Epidermal melanocyte (primary cell): ENCODE results near the gene DEPDC5.

Source experiments
- DNase-seq: peaks from one replicate; pipeline ENCODE4 v3.0.0; 2011; ENCODE audit warnings: low spot score; ENCODE audit not compliant: insufficient read length

Gene DEPDC5

DNA sequence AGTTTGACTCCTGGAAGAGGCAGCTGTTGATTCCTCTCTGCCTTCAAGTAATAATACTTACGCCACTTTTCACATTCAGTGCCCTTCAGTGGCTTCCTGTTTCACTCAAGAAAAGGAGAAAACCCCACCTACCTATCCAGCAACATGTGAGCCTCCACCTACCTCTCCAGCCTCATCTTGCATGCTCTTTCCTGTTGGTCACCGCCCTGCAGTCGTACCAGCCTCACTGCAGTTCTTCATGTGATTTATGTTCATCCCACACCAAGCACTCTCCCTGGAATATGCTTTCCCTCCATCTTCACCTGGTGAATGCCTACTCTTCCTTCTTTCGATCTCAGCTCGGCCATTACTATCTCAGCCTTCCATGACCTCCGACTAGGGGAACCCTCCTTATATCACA lies 168.7 kb downstream of the DEPDC5 start:
- DNase-seq = no peak

DNA sequence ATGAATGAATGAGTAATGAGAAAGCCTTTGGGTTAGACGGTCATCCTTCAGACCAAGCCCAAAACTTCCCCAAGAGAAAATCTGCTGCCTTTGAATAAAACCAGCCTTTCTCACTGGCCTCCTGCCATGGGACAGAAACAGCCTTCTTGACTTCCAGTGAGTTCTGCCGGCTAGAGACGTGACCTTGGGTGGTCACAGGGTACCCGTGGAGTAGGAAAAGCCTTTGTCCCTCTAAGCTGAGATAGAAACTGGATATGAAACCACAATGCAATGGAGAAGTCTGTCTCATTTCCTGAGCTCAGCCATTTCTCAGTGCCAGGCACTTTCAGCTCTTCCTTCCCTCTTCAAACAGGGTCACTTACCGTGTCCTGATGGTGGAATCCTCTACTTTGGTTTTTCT lies 169.3 kb downstream of the DEPDC5 start:
- peak; percentile 67 for DNase-seq

DNA sequence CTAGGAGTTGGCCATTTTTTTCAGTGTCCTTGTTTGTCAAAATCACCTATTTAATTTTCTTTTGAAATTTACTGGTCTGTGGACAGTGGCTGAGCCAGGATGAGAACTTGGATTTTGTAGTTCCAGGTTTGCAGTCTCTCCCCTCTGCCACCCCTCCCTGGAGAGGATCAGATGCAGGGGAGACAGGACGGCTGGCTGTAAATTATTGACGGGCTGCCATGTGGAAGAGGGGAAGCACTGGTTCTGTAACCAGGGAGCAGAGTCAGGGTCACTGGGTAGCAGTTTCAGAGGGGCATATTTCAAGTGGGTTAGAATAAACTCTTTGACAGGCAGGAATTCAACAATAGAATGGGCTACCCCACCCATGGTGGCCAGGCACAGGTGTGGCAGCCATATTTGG lies 169.9 kb downstream of the DEPDC5 start:
- no peak for DNase-seq

DNA sequence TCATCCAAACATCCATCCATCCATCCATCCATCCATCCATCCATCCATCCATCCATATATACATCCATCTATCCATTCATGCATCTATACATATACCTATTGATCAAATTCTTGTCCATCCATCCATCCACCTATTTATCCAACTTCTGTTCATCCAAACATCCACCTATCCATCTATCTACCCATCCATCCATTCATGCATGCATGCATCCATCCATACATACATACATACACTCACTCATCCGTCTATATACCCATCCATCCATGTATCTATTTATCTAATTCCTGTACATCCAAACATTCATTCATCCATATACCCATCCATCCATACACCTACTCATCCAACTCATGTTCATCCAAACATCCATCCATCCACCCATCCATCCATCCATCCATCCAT lies 171.2 kb downstream of the DEPDC5 start:
- no peak for DNase-seq

GRCh38 chr22:31926024-31926423 lies 172.2 kb downstream of the DEPDC5 start:
- DNase-seq = no peak

DNA sequence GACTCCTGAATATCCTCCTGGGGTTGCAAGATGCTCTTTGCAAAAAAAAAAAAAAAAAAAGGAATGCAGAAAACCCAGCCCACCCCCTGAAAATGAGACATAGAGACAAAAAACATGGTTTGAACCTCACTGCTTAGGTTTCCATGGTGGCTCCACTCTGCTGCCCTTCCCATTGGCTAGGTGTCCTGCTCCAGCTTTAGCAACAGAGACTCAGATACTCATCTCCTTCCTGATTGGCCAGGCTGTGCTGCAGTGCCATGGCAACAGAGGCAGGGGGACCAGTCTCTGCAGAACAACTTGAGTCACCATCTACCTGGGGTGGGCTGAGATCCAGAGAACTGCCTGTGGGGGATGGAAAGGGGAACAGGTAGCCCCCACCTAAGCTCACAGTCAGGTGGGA lies 173.2 kb downstream of the DEPDC5 start:
- no peak for DNase-seq

- no peak for DNase-seq
Observed at GRCh38 chr22:31927562-31927961, 173.7 kb downstream of the DEPDC5 start.

- DNase-seq = no peak
Observed at GRCh38 chr22:31929167-31929930, 175.5 kb downstream of the DEPDC5 start.

DNA sequence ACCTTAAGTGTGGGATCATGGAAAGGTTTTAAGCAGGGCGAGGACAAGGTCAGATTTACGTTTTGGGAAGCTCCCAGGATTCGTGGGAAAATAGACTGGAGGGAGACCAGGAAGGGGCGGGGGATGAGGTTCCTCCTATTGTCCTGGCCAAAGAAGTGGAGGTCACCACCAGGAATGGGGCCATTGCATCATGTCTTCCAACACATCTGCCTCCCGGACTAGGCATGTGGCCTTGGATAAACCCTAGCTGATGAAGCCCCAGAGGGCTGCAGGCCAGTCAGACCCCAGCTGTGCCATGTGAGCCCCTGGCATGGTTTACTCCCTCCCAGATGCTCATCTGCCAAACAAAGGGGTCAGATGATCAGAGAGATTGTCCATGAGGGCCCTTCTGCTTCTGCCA lies 179.0 kb downstream of the DEPDC5 start:
- no peak for DNase-seq

GRCh38 chr22:31933406-31933805 lies 179.6 kb downstream of the DEPDC5 start:
- DNase-seq = no peak

DNA sequence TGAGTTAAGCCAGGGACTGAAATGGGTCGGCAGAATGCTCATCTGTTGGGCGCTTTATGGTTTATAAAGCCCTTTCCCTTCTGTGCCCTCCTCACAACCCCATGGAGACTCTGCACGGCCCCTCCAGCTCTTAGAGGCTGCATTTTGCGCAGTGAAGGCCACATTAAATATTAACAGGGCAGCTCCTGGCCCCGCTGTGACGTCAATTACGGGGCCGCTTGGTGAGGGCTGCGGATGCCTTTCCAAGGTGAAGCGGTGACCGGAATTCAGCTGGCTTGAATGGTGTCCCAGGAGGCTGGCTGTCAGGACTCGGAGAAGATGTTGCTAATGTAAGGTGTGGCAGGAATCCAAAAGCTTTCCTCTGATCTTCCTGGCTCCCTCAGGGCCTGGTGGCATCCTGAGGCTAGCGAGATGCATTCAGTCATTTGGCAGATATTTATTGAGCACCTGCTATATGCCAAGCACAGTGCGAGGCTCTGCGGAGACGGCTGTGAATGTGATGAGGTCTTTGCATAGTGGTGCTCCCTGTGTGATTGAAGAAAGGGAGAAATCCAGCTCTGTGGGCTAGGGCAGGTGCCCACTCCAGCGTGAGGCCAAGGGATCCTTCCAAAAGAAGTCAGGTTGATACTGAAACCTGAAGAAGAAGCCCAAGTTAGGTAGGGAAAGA lies 180.1 kb downstream of the DEPDC5 start:
- no peak for DNase-seq

DNA sequence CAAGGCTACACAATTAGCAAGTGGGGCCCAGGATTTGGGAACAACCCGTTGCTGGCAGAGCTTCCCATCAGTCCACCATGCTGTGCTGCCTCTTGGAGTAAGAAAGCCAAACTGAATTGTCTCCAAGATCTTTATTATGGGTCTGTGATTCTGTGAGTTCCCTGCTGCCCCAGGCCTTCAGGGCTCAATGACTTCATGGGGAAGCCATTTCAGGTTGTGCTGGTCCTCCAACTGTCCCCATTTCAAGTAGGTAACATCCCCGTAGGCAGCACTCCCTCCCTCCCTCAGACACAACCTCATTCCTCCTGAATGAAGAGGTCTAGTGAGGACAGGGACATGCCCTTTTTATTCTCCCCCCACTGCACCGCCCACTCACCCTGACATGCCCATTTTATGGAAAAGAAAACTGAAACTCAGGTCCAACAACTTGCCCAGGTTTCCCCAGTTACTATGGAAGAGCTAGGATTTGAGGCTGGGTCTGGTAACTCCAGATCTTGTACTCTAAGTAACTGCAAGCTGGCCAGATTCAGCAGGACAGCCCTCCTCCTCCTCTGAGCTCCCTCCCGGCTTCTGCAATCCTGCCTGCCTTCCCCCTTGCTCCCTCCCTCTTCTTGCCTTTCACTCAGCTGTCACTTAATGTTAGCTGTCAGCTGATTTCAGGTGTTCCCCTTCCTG lies 182.3 kb downstream of the DEPDC5 start:
- no peak for DNase-seq

GRCh38 chr22:31937341-31937740 lies 183.5 kb downstream of the DEPDC5 start:
- no peak for DNase-seq

- no peak for DNase-seq
Observed at GRCh38 chr22:31938296-31938695, 184.5 kb downstream of the DEPDC5 start.

- no peak for DNase-seq
Observed at GRCh38 chr22:31940506-31940905, 186.7 kb downstream of the DEPDC5 start.

DNA sequence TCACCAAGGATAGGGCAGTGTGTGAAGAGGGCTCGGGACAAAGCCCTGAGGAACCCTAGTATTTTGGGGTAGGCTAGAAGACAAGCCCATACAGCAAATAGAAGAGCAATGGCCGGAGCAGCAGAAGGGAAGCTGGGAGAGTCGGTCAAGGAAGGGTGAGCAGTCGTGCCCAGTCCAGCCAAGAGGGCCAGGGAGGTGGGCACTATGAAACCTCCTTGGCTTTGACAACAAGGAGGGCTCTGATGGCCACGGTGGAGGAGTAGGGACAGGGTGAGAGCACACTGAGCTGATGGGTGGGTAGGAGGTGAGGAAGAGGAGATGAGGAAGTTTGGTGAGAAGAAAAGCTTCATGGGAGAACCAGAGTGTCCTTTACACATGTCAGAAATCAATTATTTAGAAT lies 188.3 kb downstream of the DEPDC5 start:
- DNase-seq = no peak

DNA sequence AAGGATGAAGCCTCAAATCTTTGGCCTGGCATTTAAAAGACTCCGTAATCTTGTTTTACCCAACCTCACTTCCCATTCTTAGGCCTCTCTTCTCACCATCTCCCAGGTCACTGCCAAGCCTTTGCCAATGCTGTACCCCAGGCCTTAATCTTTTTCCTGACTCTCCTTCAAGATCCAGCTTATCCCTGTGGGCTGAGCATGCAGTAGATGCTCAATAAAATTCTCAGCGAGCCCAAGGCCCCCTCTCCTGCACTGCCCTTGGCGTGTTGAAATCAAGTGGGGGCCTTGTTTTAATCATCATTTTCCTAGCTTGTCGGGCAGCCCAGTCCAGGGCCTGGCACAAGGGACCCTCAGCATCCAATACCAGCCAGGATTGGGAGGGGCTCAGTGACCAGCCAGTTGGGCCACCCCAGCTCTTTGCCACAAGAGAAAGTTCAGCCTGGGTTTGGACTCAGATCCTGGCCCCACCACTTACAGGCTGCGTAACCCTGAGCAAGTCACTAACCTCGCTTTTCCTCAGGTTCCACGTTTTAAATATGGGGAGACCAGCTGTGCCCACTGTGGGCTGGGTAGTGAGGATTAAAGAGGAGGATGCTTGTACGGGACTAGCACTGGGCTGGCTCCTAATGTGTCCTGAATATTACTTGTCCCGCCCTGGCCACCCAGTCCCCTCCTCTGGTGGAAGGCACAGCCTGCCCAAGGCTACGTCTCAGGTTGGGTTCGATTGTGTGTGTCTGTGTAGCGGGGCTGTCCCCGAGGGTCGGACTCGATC lies 189.6 kb downstream of the DEPDC5 start:
- no peak for DNase-seq

DNA sequence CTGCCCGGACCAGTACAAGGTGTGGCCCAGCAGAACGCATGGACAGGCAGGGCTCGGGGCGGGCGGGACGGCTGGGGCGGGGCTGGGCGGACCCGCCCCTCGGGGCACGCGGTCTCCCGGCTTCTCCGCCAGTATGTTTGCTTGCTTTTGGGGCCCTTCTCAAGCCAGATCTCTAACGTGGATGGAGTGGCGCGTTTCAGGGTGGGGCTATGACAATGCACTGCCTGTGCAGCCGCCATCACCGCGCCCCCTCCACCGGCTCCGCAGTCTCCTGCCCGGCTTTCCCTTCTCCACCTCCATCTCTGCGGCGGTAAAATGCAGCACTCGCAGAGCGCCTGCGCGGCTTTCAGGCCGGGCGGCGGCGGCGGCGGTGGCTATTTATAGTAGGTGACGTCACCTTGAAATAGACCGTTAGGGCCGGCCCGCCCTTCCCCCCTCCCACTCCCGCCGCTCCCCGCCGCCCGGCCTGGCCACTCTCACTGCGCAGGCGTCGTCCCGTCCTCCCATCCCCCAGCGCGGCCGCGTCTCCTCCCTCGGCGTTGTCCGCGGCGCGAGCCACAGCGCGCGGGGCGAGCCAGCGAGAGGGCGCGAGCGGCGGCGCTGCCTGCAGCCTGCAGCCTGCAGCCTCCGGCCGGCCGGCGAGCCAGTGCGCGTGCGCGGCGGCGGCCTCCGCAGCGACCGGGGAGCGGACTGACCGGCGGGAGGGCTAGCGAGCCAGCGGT lies 190.3 kb downstream of the DEPDC5 start, which contains the start of gene YWHAH:
Gene YWHAH, plus strand, starts transcription at position 558 of the 722 bp plus-strand sequence. CDS start 199 bp downstream, outside the sequence.
- DNase-seq = peak; percentile 87

GRCh38 chr22:31944700-31945442 lies 191.1 kb downstream of the DEPDC5 start:
- DNase-seq = no peak

DNA sequence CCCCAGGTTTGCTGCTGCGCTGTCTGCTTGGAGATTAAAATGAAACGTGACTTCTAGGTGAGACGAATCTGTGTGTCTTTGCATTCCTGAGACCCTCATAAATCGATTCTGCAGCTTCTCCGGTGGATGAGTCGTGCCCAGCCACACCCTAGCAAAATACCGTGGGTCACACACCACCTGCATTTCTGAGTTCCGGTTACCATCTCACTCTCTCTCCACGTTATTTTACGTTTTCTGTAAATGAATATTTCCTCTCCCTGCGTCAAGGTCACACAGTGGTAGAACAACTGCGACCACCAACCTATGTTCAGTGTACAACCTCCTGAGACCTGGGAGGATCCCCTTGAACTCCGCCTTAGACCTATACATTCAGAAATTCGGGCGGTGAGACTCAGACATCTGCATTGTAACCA lies 191.6 kb downstream of the DEPDC5 start:
- DNase-seq = no peak
